ENCODE results near the gene CPA4.
A peak's percentile ranks its signal among the peaks of the same experiment; 100 is the strongest.

CPA4 gene

GRCh38 chr7:130345725-130346124, 52.8 kb downstream of the CPA4 start:
- no peak for DNase-seq
- WGBS, result 95% methylated on average over 5 of the region's 5 CpGs
- H3K23ac ChIP-seq (ENCODE audit: low read length in 2 of 2), result no peak overlapping the region
- no peaks in the 10 kb centered on the region for H3K27me3 ChIP-seq (ENCODE audit: control insufficient read depth in 1 of 2, insufficient read depth in 1 of 2, low read length in 2 of 2)
- no peaks in the 10 kb centered on the region for H3K9me3 ChIP-seq (ENCODE audit: control insufficient read depth, low read length)
- no peak overlapping the region for H2BK15ac ChIP-seq (ENCODE audit: low read depth, poor library complexity, severe bottlenecking)
- H3K79me1 ChIP-seq (replicated peaks; ENCODE audit: low read length, poor library complexity, severe bottlenecking), result no peaks in the 10 kb centered on the region
- H3K4me1 ChIP-seq (ENCODE audit: control insufficient read depth, insufficient read depth, low read depth, low read length), result peaks cover 13% of the 10 kb centered on the region
- H3K14ac ChIP-seq (ENCODE audit: low read length in 2 of 2), result no peak overlapping the region
- H2BK120ac ChIP-seq (ENCODE audit: low read depth, low read length), result no peak overlapping the region
- no peaks in the 10 kb centered on the region for H3K36me3 ChIP-seq (ENCODE audit: control insufficient read depth in 1 of 2, insufficient read depth in 2 of 2, low read depth in 1 of 2, low read length in 2 of 2)
- no peak overlapping the region for H2BK12ac ChIP-seq (ENCODE audit: low read length in 2 of 2)
- no peak overlapping the region for H2BK5ac ChIP-seq (ENCODE audit: low read depth, low read length, poor library complexity, severe bottlenecking)
- H3K4me2 ChIP-seq (ENCODE audit: low read length, poor library complexity, severe bottlenecking), result no peak overlapping the region
- no peak overlapping the region for H2AFZ ChIP-seq (ENCODE audit: low read depth, low read length)
- peak overlapping the region in 1 of 2 experiments; percentile 49 for H3K4ac ChIP-seq (ENCODE audit: low read depth in 1 of 2, low read length in 2 of 2)
- H4K91ac ChIP-seq (ENCODE audit: low read length), result no peak overlapping the region
- no peak overlapping the region for H3K4me3 ChIP-seq (ENCODE audit: insufficient read depth in 1 of 2, low read depth in 1 of 2, low read length in 2 of 2)
- peak overlapping the region; percentile 71 for H2AK5ac ChIP-seq (ENCODE audit: low read length, severe bottlenecking)
- H4K8ac ChIP-seq (ENCODE audit: low read length), result no peak overlapping the region
- H3K9ac ChIP-seq (ENCODE audit: low read length), result no peak overlapping the region
- H3K27ac ChIP-seq (ENCODE audit: low read length, poor library complexity, severe bottlenecking), result no peak overlapping the region
- no peak overlapping the region for H3K18ac ChIP-seq (ENCODE audit: low read depth in 1 of 2, low read length in 2 of 2)

- no peaks in the 10 kb centered on the region for H3K27me3 ChIP-seq (ENCODE audit: control insufficient read depth in 1 of 2, insufficient read depth in 1 of 2, low read length in 2 of 2)
- peak overlapping the region in 1 of 2 experiments; percentile 42 for H3K23ac ChIP-seq (ENCODE audit: low read length in 2 of 2)
- H2BK5ac ChIP-seq (ENCODE audit: low read depth, low read length, poor library complexity, severe bottlenecking), result no peak overlapping the region
- no peaks in the 10 kb centered on the region for H3K79me1 ChIP-seq (replicated peaks; ENCODE audit: low read length, poor library complexity, severe bottlenecking)
- H3K27ac ChIP-seq (ENCODE audit: low read length, poor library complexity, severe bottlenecking), result no peak overlapping the region
- no peak overlapping the region for H2AFZ ChIP-seq (ENCODE audit: low read depth, low read length)
- H3K9me3 ChIP-seq (ENCODE audit: control insufficient read depth, low read length), result no peaks in the 10 kb centered on the region
- no peak overlapping the region for H3K9ac ChIP-seq (ENCODE audit: low read length)
- peaks cover 17% of the 10 kb centered on the region for H3K4me1 ChIP-seq (ENCODE audit: control insufficient read depth, insufficient read depth, low read depth, low read length)
- peak overlapping the region; percentile 14 to 59 for H2BK12ac ChIP-seq (ENCODE audit: low read length in 2 of 2)
- peak overlapping the region in 1 of 2 experiments; percentile 80 for H3K18ac ChIP-seq (ENCODE audit: low read depth in 1 of 2, low read length in 2 of 2)
- peak overlapping the region in 1 of 2 experiments; percentile 79 for H3K14ac ChIP-seq (ENCODE audit: low read length in 2 of 2)
- H2BK15ac ChIP-seq (ENCODE audit: low read depth, poor library complexity, severe bottlenecking), result peak overlapping the region; percentile 28
- peak overlapping the region; percentile 5 for H4K8ac ChIP-seq (ENCODE audit: low read length)
- peak overlapping the region; percentile 62 for H4K91ac ChIP-seq (ENCODE audit: low read length)
- WGBS, result 92% methylated on average over 10 of the region's 10 CpGs
- H2BK120ac ChIP-seq (ENCODE audit: low read depth, low read length), result no peak overlapping the region
- no peak for DNase-seq
- no peak overlapping the region for H3K4me2 ChIP-seq (ENCODE audit: low read length, poor library complexity, severe bottlenecking)
- peak overlapping the region; percentile 71 for H2AK5ac ChIP-seq (ENCODE audit: low read length, severe bottlenecking)
- no peaks in the 10 kb centered on the region for H3K36me3 ChIP-seq (ENCODE audit: control insufficient read depth in 1 of 2, insufficient read depth in 2 of 2, low read depth in 1 of 2, low read length in 2 of 2)
- peak overlapping the region; percentile 5 to 49 for H3K4ac ChIP-seq (ENCODE audit: low read depth in 1 of 2, low read length in 2 of 2)
- H3K4me3 ChIP-seq (ENCODE audit: insufficient read depth in 1 of 2, low read depth in 1 of 2, low read length in 2 of 2), result no peak overlapping the region
Observed at GRCh38 chr7:130346177-130346905, 53.4 kb downstream of the CPA4 start.

- Histone ChIP-seq H3K4me2 (ENCODE audit: low read length, poor library complexity, severe bottlenecking) (no peak overlapping the region), H3K4me3 (ENCODE audit: insufficient read depth in 1 of 2, low read depth in 1 of 2, low read length in 2 of 2) (no peak overlapping the region), H4K91ac (ENCODE audit: low read length) (peak overlapping the region; percentile 43), H3K4me1 (ENCODE audit: control insufficient read depth, insufficient read depth, low read depth, low read length) (peaks cover 22% of the 10 kb centered on the region), H3K4ac (ENCODE audit: low read depth in 1 of 2, low read length in 2 of 2) (no peak overlapping the region), H3K36me3 (ENCODE audit: control insufficient read depth in 1 of 2, insufficient read depth in 2 of 2, low read depth in 1 of 2, low read length in 2 of 2) (no peaks in the 10 kb centered on the region), H3K9me3 (ENCODE audit: control insufficient read depth, low read length) (no peaks in the 10 kb centered on the region), H2AK5ac (ENCODE audit: low read length, severe bottlenecking) (peak overlapping the region; percentile 55), H4K8ac (ENCODE audit: low read length) (no peak overlapping the region), H2BK120ac (ENCODE audit: low read depth, low read length) (no peak overlapping the region), H3K27me3 (ENCODE audit: control insufficient read depth in 1 of 2, insufficient read depth in 1 of 2, low read length in 2 of 2) (no peaks in the 10 kb centered on the region), H3K9ac (ENCODE audit: low read length) (no peak overlapping the region), H3K18ac (ENCODE audit: low read depth in 1 of 2, low read length in 2 of 2) (no peak overlapping the region), H3K27ac (ENCODE audit: low read length, poor library complexity, severe bottlenecking) (no peak overlapping the region), H2AFZ (ENCODE audit: low read depth, low read length) (no peak overlapping the region), H3K79me1 (replicated peaks; ENCODE audit: low read length, poor library complexity, severe bottlenecking) (no peaks in the 10 kb centered on the region), H2BK15ac (ENCODE audit: low read depth, poor library complexity, severe bottlenecking) (peak overlapping the region; percentile 84), H3K23ac (ENCODE audit: low read length in 2 of 2) (no peak overlapping the region), H2BK12ac (ENCODE audit: low read length in 2 of 2) (no peak overlapping the region), H3K14ac (ENCODE audit: low read length in 2 of 2) (no peak overlapping the region), H2BK5ac (ENCODE audit: low read depth, low read length, poor library complexity, severe bottlenecking) (no peak overlapping the region)
- WGBS, result over 99% methylated on average over 8 of the region's 12 CpGs
- DNase-seq, result no peak
Observed at GRCh38 chr7:130346941-130347340, 54.0 kb downstream of the CPA4 start.

GRCh38 chr7:130349911-130350782, 57.2 kb downstream of the CPA4 start:
- H4K91ac ChIP-seq (ENCODE audit: low read length), result peak overlapping the region; percentile 81
- no peaks in the 10 kb centered on the region for H3K36me3 ChIP-seq (ENCODE audit: control insufficient read depth in 1 of 2, insufficient read depth in 2 of 2, low read depth in 1 of 2, low read length in 2 of 2)
- peak overlapping the region in 1 of 2 experiments; percentile 26 for H3K14ac ChIP-seq (ENCODE audit: low read length in 2 of 2)
- peak overlapping the region; percentile 90 for H2BK120ac ChIP-seq (ENCODE audit: low read depth, low read length)
- H3K18ac ChIP-seq (ENCODE audit: low read depth in 1 of 2, low read length in 2 of 2), result peak overlapping the region; percentile 81 to 88
- peak overlapping the region; percentile 17 for H2AK5ac ChIP-seq (ENCODE audit: low read length, severe bottlenecking)
- 60% methylated on average over 16 of the region's 16 CpGs for WGBS
- peak overlapping the region; percentile 87 for H4K8ac ChIP-seq (ENCODE audit: low read length)
- H2BK12ac ChIP-seq (ENCODE audit: low read length in 2 of 2), result peak overlapping the region; percentile 81 to 98
- H3K4me1 ChIP-seq (ENCODE audit: control insufficient read depth, insufficient read depth, low read depth, low read length), result peaks cover 34% of the 10 kb centered on the region
- no peak overlapping the region for H3K27ac ChIP-seq (ENCODE audit: low read length, poor library complexity, severe bottlenecking)
- no peak overlapping the region for H3K4me2 ChIP-seq (ENCODE audit: low read length, poor library complexity, severe bottlenecking)
- DNase-seq, result peak; percentile 74
- no peak overlapping the region for H3K9ac ChIP-seq (ENCODE audit: low read length)
- peak overlapping the region; percentile 54 for H2AFZ ChIP-seq (ENCODE audit: low read depth, low read length)
- no peaks in the 10 kb centered on the region for H3K9me3 ChIP-seq (ENCODE audit: control insufficient read depth, low read length)
- peak overlapping the region; percentile 42 to 93 for H3K4ac ChIP-seq (ENCODE audit: low read depth in 1 of 2, low read length in 2 of 2)
- H3K4me3 ChIP-seq (ENCODE audit: insufficient read depth in 1 of 2, low read depth in 1 of 2, low read length in 2 of 2), result peak overlapping the region in 1 of 2 experiments; percentile 15
- H3K27me3 ChIP-seq (ENCODE audit: control insufficient read depth in 1 of 2, insufficient read depth in 1 of 2, low read length in 2 of 2), result no peaks in the 10 kb centered on the region
- H3K23ac ChIP-seq (ENCODE audit: low read length in 2 of 2), result no peak overlapping the region
- H3K79me1 ChIP-seq (replicated peaks; ENCODE audit: low read length, poor library complexity, severe bottlenecking), result no peaks in the 10 kb centered on the region
- H2BK15ac ChIP-seq (ENCODE audit: low read depth, poor library complexity, severe bottlenecking), result peak overlapping the region; percentile 17
- peak overlapping the region; percentile 32 for H2BK5ac ChIP-seq (ENCODE audit: low read depth, low read length, poor library complexity, severe bottlenecking)

Measured in mesenchymal stem cell (in vitro differentiated cells and primary cell).